PC-3 (cell line): Measurements from ENCODE around the gene HYKK. TPM values are rescaled to one million over a fixed set of nuclear protein-coding genes. Genes with fewer than 3 reads are reported as not detected.

Source experiments
- ATAC-seq: fragments of 200-7000 bp; cut with Tn5 transposase; 2 replicates; pipeline ENCODE4 v1.9.1; 2020; ENCODE audit warnings: mild to moderate bottlenecking, moderate library complexity
- BruUV-seq: library from RNA; stranded (reverse); fragments of 400-500 nt; replicated peaks from 2 replicates; lab custom pipeline; 2021; lab: Mats Ljungman, UMichigan
- CTCF ChIA-PET: fragments of 300-600 bp; sonication (Branson Sonifier 250); formaldehyde crosslinking; loops from one replicate; lab custom pipeline; 2022; ENCODE audit warnings: antibody characterized with exemption; lab: Charles Lee
- POLR2A ChIA-PET: fragments of 300-600 bp; sonication (Branson Sonifier 250); formaldehyde crosslinking; loops from one replicate; lab custom pipeline; 2022; ENCODE audit warnings: antibody characterized with exemption; ENCODE audit not compliant: unreplicated experiment; lab: Charles Lee
- DNase-seq: peaks from one replicate; pipeline ENCODE4 v3.0.0-alpha.2; 2015
- H2AFZ ChIP-seq: fragments of 300-600 bp; sonication (generic); 2 replicates; pipeline ENCODE4 v1.6.0; 2016; ENCODE audit warnings: antibody characterized with exemption, low read length
- H3F3A ChIP-seq: fragments of 300-600 bp; sonication (generic); one replicate; pipeline ENCODE4 v1.6.0; 2017; ENCODE audit warnings: antibody characterized with exemption, low read length, control low read depth, mild to moderate bottlenecking; ENCODE audit not compliant: unreplicated experiment
- H3K27ac ChIP-seq: fragments of 300-600 bp; sonication (generic); 2 replicates; pipeline ENCODE4 v1.5.1; 2016; ENCODE audit warnings: mild to moderate bottlenecking, low read length
- H3K27me3 ChIP-seq: fragments of 300-600 bp; sonication (generic); 2 replicates; pipeline ENCODE4 v1.6.1; 2016; ENCODE audit warnings: low read length, mixed read lengths
- H3K36me3 ChIP-seq: fragments of 300-600 bp; sonication (generic); 2 replicates; pipeline ENCODE4 v1.6.1; 2016; ENCODE audit warnings: low read depth, mixed run types, low read length, mixed read lengths
- H3K4me1 ChIP-seq: fragments of 300-600 bp; sonication (generic); 2 replicates; pipeline ENCODE4 v1.5.1; 2016; ENCODE audit warnings: low read length; ENCODE audit not compliant: insufficient read depth
- H3K4me2 ChIP-seq: fragments of 300-600 bp; sonication (generic); 2 replicates; pipeline ENCODE4 v1.6.0; 2016; ENCODE audit warnings: low read length
- H3K4me3 ChIP-seq: fragments of 300-600 bp; sonication (generic); 2 replicates; pipeline ENCODE4 v1.5.1; 2016; ENCODE audit warnings: mild to moderate bottlenecking, low read length, mixed read lengths
- H3K79me2 ChIP-seq: fragments of 300-600 bp; sonication (generic); 2 replicates; pipeline ENCODE4 v1.6.1; 2017; ENCODE audit warnings: low read length, mixed read lengths
- H3K9ac ChIP-seq: fragments of 300-600 bp; sonication (generic); 2 replicates; pipeline ENCODE4 v1.6.0; 2016; ENCODE audit warnings: mild to moderate bottlenecking, low read length
- H3K9me2 ChIP-seq: fragments of 300-600 bp; sonication (generic); replicated peaks from 2 replicates; pipeline ENCODE4 v1.6.1; 2016; ENCODE audit warnings: mixed run types, low read length, mixed read lengths
- H3K9me3 ChIP-seq: fragments of 300-600 bp; sonication (generic); 2 replicates; pipeline ENCODE4 v1.6.1; 2016; ENCODE audit warnings: low read length, mixed read lengths
- H4K20me1 ChIP-seq: fragments of 300-600 bp; sonication (generic); 2 replicates; pipeline ENCODE4 v1.6.1; 2016; ENCODE audit warnings: low read length, mixed read lengths
- CTCF ChIP-seq: fragments of 300-600 bp; sonication (generic); conservative IDR thresholded peaks from 2 replicates; pipeline ENCODE4 v1.5.1; 2017; ENCODE audit warnings: antibody characterized with exemption, low read depth, mild to moderate bottlenecking, low read length
- EZH2 ChIP-seq: fragments of 300-600 bp; sonication (generic); IDR thresholded peaks from one replicate; pipeline ENCODE4 v1.6.1; 2017; ENCODE audit warnings: antibody characterized with exemption, mild to moderate bottlenecking, low read length; ENCODE audit not compliant: unreplicated experiment
- EZH2phosphoT487 ChIP-seq: fragments of 300-600 bp; sonication (generic); IDR thresholded peaks from 2 replicates; pipeline ENCODE4 v1.6.1; 2018; ENCODE audit warnings: mild to moderate bottlenecking, antibody characterized with exemption, low read length, borderline replicate concordance
- intact Hi-C: fragments of 100-400 bp; cut with micrococcal nuclease; formaldehyde crosslinking; loops from 2 replicates; pipeline ENCODE4 v1.9.0; 2023
- total RNA-seq: library from RNA; depleted of rRNA; stranded (reverse); fragments of >200 nt; gene quantifications from 2 replicates; pipeline ENCODE4 v1.2.3, GENCODE V29; 2014

HYKK gene
- total RNA-seq, 1 experiment from 2014 or later = 7.3 TPM

DNA sequence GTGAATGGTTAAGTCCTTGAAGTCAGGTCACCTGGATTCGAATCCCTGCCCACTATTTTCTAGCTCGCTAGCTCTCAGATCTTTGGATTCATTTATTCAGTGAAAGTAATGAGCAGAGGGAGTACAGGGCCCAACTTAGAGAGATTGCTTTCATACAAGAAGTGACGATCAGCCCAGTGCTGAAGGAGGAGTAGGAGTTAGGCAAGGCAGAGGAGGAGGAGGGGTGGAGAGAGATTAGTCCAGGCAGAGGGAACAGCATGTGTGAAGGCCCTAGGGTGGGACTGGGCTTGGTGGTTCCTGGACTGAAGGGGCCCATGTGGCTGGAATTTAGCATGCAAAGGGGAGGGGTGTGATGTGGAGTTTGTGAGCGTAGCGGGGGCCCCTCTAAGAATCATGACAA lies 54.1 kb downstream of the HYKK start:
- intact Hi-C loops = no loop called here
- no peaks in the 10 kb centered on the region for H4K20me1 ChIP-seq
- no peak for DNase-seq
- peaks cover 4% of the 10 kb centered on the region for H3K4me1 ChIP-seq
- H2AFZ ChIP-seq = no peak overlapping the region
- TF ChIP-seq CTCF (no peak), EZH2 (no peak), EZH2phosphoT487 (no peak)
- ChIA-PET POLR2A (no interaction called here), CTCF (no interaction called here)
- no peak overlapping the region for H3K9ac ChIP-seq
- H3K9me2 ChIP-seq = no peaks in the 10 kb centered on the region
- H3K79me2 ChIP-seq = no peaks in the 10 kb centered on the region
- no peak overlapping the region for H3K27ac ChIP-seq
- no TSS peak for BruUV-seq
- no peak for ATAC-seq
- H3K9me3 ChIP-seq = no peaks in the 10 kb centered on the region
- H3K36me3 ChIP-seq = no peaks in the 10 kb centered on the region
- peaks cover 5% of the 10 kb centered on the region for H3F3A ChIP-seq
- H3K4me3 ChIP-seq = no peak overlapping the region
- no peak overlapping the region for H3K4me2 ChIP-seq
- H3K27me3 ChIP-seq = no peaks in the 10 kb centered on the region

DNA sequence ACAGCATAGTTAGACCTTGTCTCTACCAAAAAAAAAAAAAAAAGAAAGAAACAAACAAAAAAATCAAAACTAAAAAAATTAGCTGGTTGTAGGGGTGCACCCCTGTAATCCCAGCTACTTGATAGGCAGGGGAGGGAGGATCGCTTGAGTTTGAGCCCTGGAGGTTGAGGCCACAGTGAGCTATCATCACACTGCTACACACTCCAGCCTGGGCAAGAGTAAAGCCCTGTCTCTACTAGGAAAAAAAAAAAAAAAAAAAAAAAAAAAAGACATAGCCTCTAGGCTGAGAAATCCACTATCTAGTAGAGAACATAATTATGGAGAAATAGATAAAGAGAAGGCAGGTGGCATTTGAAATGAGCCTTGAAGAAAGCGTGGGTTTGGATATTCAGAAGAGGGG lies 55.7 kb downstream of the HYKK start:
- DNase-seq (no peak), ATAC-seq (no peak)
- Histone ChIP-seq H3K9ac (no peak overlapping the region), H2AFZ (no peak overlapping the region), H3K36me3 (no peaks in the 10 kb centered on the region), H3K9me2 (no peaks in the 10 kb centered on the region), H3F3A (peaks cover 6% of the 10 kb centered on the region), H3K79me2 (peaks cover 10% of the 10 kb centered on the region), H3K27ac (no peak overlapping the region), H3K9me3 (no peaks in the 10 kb centered on the region), H3K27me3 (no peaks in the 10 kb centered on the region), H3K4me2 (no peak overlapping the region), H3K4me1 (peaks cover 4% of the 10 kb centered on the region), H4K20me1 (no peaks in the 10 kb centered on the region), H3K4me3 (no peak overlapping the region)
- intact Hi-C loops = no loop called here
- CTCF ChIA-PET = no interaction called here
- TF ChIP-seq CTCF = no peak
- no peak for TF ChIP-seq EZH2phosphoT487
- no peak for TF ChIP-seq EZH2
- BruUV-seq = no TSS peak
- POLR2A ChIA-PET = no interaction called here

- Histone ChIP-seq H4K20me1 (no peaks in the 10 kb centered on the region), H3K36me3 (no peaks in the 10 kb centered on the region), H3K9me2 (no peaks in the 10 kb centered on the region), H3K9me3 (no peaks in the 10 kb centered on the region), H3F3A (peaks cover 6% of the 10 kb centered on the region), H3K4me2 (peak overlapping the region; percentile 84), H3K27ac (no peak overlapping the region), H3K4me3 (peak overlapping the region; percentile 77), H3K27me3 (no peaks in the 10 kb centered on the region), H3K79me2 (peaks cover 24% of the 10 kb centered on the region), H3K4me1 (peaks cover 4% of the 10 kb centered on the region), H2AFZ (peak overlapping the region; percentile 89), H3K9ac (no peak overlapping the region)
- intact Hi-C loops = loop anchor here (2.0 kb wide), 1 partner anchor 18 kb away; no protein-coding TSS in a partner anchor
- no peak for TF ChIP-seq CTCF
- no peak for TF ChIP-seq EZH2
- TF ChIP-seq EZH2phosphoT487 = no peak
- ATAC-seq (no peak), DNase-seq (no peak)
- ChIA-PET POLR2A (interaction anchor here (0.5 to 0.6 kb wide), 3 partner anchors 9 to 529 kb away, joined by 4 to 24 read pairs (median 15); no protein-coding TSS in a partner anchor), CTCF (interaction anchor here (0.6 kb wide), 1 partner anchor 56 kb away, joined by 5 read pairs; no protein-coding TSS in a partner anchor)
- BruUV-seq = no TSS peak
Measured at GRCh38 chr15:78564743-78565096, 57.3 kb downstream of the HYKK start.
